ENCODE measurements around the gene KHDC4.

GRCh38 chr1:155867766-155868165 lies 66.4 kb downstream of the KHDC4 start:
- TF ChIP-seq CTCF (conservative IDR thresholded peaks at IDR 0.05; ENCODE audit: low read depth, low read length) (no peak), EZH2 (IDR thresholded peaks at IDR 0.05; ENCODE audit: borderline replicate concordance, low read depth, low read length, poor library complexity, severe bottlenecking) (no peak)
